HG03521 (cell line): Measurements from ENCODE around the gene P2RX3.
"Not testable (repeated sequence)": the region's sequence is repeated elsewhere in the genome, so short reads cannot be mapped to it uniquely, and the experiment has no call there.

Source experiments
- ATAC-seq: cut with Tn5 transposase; IDR thresholded peaks from one replicate; pipeline ENCODE4 v1.9.1; 2021; ENCODE audit warnings: mild to moderate bottlenecking, moderate library complexity; ENCODE audit not compliant: unreplicated experiment

P2RX3 gene

DNA sequence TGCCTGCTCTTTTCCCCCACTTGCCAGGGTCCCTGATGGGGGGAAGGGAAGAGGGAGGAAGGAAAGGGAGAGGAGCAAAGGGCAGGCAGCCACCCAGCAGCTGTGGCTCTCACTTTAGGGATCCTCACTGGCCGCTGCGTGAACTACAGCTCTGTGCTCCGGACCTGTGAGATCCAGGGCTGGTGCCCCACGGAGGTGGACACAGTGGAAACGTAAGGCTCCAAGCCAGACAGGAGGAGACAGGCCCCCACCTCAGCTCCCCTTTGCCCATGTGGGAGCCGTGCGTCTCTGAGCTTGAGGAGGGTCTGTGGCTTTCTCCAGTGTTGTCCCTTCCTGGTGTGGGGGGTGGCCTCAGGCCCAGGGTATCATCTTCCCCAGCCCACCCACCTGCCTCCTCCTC is 9.9 kb downstream of the P2RX3 start:
- ATAC-seq = no peak

DNA sequence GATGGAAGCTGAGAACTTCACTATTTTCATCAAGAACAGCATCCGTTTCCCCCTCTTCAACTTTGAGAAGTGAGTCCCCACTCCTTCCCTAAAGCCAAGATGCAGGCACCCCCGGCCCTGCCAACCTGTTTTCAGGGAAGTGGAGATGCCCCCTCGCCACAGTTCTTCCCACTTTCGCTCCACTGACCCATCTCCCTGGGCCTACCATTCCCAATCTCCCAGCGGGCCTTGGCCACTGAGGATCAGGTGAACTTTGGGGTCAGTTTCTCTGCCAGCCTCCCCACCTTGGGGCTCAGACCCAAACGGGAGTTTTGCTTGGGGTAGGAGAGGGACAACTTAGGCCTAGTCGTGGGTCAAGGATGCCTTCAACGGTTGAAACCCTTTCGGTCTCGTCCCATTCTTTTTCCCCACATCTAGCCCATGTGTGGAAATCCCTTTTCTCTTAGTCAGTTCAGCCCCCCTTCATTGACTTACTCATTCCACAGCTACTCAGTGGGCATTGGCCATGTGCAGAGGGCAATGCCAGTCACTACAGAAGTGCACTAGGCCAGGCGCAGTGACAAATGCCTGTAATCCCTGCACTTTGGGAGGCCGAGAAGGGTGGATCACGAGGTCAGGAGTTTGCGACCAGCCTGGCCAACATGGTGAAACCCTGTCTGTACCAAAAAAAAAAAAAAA is 10.6 kb downstream of the P2RX3 start:
- ATAC-seq = no peak

DNA sequence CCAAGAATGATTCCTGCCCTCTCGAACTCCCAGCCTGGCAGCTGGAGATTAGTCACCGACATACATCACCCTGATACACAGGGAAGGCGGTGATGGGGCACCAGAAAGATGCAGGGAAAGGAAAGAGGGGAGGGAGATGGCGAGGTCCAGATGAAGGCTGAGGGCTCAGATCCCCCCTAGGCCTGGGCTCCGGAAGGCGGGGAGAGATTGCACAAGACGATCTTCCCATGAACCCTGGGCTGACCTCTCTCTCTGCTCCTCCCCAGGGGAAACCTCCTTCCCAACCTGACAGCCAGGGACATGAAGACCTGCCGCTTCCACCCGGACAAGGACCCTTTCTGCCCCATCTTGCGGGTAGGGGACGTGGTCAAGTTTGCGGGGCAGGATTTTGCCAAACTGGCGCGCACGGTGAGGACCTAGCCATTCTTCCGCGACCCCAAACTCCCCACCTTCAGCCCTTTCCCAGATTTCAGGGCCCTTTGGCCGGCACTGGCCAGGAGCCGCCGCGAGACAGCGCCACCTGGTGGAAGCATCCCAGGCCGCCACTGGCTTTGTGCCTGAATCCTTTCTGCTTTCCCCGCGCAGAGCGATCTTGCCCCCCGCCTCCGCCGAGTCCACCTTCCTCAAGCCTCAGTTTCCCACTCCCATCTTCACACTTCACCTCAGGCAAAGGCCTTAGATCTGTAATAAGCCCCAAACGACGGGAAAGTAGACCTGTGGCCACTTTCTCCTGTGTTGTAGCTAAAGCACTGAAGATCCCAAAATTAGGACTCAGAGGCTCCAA is 11.5 kb downstream of the P2RX3 start:
- ATAC-seq = peak; percentile 50

DNA sequence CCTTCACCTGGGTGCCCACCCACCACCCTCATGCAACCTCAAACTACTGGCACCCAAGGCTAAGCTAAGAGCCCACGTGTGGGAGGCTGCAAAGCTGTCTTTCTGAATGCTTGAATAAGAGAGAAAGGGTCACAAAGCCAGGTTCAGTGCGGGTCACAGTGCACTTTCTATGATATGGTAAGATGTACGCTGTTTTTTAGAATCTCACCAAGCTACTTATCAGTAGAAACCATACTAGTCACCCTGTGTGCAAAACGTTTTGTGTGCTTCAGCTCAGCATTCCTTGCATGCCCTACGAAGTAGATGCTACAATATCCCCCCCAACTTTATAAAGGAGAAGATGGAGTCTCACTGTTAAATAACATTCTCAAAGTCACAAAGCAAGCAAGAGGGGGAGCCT is 14.9 kb downstream of the P2RX3 start:
- ATAC-seq = no peak

DNA sequence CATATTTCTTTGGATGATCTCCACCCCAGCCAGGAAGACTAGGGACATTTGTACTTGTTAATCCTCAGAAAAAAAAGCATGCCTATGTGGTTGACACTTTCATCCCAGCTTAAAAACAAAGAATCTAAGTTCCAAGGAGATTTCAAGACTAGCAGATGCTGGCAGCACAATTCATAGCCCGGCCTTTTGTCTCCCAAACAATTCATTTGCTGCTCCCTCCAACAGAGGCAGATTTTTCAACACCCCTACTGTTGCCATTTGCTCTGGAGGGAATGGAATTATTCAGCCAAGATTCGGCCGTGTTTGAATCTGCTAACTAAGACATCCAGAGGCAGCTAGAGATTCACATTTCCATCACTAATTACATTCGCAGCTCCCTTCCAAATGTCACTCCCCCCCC is 15.3 kb downstream of the P2RX3 start:
- no peak for ATAC-seq

DNA sequence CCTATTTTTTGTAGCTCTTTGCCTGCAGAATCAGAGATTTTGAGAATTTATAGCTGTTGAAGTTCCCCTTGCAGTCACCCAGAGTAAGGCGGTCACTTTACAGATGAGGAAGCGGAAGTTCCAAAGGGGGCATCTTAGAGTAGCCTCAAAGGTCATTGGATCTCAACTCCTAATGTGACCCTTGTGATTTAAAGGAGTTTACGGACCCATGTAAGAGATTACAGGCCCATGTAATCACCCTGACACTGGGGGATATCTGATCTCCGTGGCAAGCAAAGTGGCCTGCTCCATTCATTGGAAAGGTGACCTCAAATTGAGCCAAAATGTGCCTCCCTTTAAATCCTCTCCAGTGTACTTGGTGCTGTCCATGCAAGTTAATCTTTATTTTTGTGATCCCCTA is 15.7 kb downstream of the P2RX3 start:
- ATAC-seq = no peak

DNA sequence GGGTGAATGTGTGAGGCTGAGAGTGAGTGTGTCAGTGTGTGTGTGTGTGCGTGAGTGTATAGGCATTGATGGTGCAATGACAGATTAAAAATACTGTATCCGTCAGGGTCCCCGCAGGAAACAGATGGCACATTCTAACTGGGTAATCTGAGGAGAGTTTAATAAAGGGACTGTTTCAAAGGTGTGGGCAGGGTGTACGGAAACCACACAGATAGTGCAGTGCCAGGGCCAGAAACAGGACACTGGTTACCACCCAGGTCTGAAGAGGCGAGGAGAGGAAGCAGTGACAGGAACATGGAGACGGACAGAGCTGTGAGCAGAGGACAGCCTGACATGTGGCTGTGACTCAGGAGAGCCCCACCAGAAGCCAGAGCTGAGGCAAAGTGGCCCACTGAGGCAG is 16.5 kb downstream of the P2RX3 start:
- ATAC-seq = no peak

DNA sequence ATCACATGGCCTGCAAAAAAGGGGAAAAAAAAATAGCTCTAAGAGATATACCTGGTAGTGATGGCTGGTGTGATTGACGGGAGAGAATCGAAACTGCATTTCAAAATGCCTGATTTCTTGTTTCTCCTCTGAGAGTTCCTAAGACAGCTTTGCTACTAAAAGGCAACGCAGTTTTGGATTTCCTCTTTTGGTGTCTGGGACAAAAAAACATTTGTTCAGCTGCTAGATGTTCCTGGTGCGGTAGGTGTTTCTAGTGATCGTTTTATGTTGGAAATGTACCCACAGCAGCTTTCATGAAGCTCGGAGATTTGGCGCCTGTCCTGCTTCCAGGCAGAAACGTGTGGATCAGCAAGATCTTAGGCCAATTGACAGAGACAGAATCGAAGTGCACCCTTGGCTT is 18.1 kb downstream of the P2RX3 start:
- no peak for ATAC-seq

DNA sequence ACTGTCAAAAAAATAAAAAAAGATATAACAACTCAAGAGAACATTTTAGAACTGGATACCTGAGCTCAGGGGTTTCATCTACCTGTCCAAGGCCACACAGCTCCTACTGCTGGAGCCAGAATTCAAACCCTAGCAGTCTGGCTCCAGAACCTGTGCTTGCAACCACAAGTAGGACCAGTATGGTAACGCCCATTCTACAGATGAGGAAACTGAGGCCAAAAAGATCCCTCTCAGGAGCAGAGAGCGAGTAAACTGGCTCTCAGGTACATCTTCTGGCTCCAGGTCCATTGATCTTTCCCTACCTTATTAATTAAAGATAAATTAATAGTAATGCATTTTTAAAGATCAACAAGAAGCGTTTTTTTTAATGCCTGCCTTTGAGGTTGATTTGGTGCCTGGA is 19.2 kb downstream of the P2RX3 start:
- ATAC-seq = no peak

DNA sequence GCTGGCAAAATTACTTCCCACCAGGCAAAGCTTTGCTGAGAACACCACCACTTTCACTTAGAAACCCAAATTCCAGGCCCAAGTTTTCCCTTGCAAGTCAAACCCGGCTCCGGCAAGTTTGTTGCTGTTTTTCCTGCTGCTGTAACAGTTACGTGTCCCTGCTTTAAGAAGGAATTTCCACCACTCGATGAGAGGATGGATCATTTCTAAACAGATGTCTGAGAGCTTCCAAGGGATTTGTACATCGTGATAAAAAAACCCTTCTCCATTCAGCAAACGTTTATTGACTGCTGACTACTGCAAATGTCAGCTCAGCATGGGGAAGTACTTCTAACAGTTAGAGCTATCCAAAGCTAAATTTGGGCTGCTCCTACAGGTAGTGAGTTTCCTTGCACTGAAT is 19.7 kb downstream of the P2RX3 start:
- ATAC-seq = no peak

DNA sequence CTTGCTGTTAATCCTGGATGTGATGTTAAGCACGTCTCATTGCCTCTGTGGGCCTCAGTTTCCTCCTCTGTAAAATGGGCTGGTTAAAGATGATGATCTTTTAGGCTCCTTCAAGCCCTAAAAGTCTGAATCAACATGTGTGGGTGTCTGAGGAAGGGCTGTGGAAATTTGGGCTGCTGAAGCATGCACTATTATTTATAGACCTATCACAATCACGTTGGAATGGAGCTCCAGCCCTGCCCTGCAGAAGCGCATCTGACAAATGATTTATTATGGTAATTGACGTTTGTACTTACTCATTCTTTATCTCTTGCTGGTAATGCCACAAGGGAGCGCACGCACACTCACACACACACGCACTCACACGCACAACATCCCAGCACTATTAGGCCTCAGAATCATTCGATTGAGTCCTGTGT is 20.4 kb downstream of the P2RX3 start:
- ATAC-seq = no peak

DNA sequence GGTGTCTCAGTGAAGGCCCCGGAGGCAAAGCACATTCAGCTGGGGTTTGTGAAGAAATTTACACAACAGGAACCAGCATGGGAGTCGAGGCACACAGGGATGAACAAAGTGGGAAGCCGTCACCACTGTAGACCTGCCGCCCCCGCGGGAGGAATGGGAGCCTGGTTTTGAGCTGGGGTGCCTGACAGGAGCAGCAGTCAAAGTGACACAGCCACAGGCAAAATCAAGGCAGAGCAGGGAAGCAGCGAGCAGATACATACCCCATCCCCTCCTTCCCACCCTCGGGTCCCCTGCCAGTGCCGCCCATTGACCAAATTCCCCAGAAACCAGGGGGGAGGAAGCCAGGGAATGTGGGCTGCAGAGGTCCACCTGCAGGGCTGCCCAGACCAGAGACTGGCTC is 20.8 kb downstream of the P2RX3 start:
- ATAC-seq = no peak

DNA sequence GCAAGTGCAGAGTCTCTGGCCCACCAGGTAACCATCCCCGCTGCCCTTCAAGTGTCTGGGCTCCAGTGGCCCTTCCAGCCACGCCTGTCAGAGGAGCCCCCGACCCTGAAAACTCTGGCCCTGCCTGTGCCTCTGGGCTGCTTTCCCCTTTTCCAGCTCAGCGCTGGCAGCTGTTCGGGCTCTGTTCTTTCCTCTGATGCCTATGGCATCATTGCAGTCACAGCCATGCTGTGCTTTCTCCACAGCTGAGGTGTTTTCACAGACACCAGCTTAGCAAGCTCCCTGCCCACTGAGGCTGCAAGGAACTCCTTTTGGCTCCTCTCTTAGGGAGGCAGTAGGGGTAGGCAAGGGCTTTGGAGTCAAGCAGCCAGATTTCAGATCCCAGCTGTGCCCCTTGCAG is 21.2 kb downstream of the P2RX3 start:
- no peak for ATAC-seq

DNA sequence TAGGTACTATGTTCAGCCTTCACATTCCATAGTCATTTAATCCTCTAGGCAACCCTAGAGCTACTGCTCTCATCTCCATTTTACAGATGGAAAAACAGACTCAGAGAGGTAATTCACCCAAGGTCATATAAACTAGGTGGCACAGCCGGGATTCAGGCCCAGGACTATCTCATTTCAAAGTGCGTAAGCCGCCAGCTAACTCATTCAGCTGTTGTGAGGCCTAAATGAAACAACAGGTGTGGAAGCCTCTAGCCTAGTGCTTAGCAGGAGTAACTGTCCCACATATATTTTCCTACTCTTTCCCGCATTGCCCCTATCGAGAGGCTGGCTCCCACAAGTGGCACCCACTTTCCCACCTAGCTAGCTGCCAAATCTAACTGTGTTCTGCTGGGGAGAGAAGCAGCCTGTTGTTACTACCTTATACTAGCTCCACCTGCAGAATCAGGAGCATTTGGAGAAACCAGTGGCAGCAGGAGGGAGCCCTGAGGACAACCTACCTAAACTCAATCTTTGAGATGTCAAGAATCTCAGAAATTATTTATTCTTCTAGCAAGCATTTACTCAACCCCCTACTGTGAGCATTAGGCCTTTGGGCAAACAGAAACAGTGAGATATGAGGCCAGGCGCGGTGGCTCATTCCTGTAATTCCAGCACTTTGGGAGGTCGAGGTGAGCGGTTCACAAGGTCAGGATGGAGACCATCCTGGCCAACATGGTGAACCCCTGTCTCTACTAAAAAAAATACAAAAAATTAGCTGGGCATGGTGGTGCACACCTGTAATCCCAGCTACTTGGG is 21.9 kb downstream of the P2RX3 start:
- ATAC-seq = no peak

DNA sequence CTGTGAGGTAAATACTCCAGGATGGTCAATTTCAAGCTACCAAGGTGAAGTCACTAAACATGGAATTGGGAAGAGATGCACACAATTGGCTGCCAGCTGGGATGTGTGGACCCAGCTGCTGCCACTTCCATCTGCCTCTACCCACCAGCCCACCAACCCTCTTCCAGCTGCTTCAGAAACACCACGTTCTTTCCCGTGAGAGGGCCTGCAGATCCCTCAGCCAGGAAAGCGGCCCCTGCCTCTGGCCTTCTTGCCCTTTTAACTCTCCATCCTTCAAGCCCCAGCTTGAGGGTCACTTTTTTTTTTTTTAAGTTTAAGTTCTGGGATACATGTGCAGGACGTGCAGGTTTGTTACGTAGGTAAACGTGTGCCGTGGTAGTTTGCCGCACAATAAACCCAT is 22.8 kb downstream of the P2RX3 start:
- no peak for ATAC-seq

DNA sequence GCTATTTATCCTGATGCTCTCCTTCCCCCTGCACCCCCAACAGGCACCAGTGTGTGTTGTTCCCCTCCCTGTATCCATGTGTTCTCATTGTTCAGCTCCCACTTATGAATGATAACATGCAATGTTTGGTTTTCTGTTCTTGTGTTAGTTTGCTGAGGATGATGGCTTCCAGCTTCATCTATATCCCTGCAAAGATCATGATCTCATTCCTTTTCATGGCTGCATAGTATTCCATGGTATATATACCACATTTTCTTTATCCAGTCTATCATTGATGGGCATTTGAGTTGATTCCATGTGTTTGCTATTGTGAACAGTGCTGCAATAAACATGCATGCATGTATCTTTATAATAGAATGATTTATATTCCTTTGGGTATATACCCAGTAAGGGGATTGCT is 23.3 kb downstream of the P2RX3 start:
- not testable (repeated sequence) for ATAC-seq

DNA sequence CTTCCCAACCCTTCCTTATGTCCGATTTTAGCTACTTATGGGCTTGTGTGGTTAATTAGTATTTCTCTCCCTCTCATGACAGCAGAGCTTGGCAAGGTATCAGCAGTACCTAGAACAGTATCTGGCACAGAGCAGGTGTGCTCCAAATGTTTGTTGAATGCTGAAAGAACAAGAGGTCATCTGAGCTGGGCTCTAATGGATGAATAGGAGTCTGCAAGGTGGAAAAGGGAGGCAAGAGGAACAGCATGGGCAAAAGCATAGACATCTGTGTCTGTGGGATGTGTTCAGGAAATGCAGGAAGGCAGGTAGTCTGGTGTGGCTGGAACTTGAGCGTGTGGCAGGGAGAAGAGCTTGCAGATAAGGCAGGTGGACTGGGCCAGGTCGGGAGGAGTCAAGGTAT is 23.8 kb downstream of the P2RX3 start:
- no peak for ATAC-seq

DNA sequence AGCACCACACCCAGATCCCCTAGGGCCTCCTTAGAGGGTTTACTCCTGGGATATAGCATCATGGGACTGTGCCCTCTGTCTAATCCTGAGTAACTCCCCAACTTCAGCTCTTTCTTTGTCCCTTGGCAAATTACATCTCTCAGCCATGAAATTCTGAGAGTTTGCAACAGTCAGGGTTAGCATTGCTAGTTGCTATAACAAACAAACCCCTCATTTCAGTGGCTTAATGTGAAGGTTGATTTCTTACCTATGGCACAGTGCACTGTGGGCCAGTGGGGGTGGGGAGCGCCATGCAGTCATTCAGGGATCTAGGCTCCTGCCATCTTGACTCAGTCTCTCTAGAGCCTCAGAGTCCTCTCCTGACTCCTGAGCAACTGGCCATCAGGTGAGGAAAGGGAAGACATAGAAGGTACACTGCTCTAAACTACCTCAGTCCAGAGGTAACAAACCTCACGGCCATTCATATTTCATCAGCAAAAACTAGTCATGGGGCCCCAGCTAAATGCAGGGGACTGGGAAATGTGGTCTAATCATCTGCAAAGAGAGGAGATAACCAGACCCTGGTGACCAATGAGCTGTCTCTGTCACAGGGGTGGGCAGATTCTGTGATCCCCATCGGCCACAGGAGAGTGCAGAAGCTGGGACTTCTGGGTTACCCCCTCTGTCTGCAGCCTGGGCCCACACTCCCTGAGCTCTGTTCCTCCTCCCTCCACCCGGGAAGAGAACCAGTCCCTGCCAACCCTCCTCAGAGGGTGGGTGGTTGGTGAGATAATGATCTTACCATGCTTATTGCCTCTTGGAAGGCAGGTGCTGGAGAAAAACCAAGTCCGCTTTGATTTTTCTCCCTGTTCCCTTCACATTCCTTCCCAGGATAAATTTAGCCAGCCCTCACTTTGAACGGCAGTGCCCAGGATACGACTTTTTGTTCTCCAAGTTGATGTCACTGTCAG is 25.3 kb downstream of the P2RX3 start:
- ATAC-seq = no peak

DNA sequence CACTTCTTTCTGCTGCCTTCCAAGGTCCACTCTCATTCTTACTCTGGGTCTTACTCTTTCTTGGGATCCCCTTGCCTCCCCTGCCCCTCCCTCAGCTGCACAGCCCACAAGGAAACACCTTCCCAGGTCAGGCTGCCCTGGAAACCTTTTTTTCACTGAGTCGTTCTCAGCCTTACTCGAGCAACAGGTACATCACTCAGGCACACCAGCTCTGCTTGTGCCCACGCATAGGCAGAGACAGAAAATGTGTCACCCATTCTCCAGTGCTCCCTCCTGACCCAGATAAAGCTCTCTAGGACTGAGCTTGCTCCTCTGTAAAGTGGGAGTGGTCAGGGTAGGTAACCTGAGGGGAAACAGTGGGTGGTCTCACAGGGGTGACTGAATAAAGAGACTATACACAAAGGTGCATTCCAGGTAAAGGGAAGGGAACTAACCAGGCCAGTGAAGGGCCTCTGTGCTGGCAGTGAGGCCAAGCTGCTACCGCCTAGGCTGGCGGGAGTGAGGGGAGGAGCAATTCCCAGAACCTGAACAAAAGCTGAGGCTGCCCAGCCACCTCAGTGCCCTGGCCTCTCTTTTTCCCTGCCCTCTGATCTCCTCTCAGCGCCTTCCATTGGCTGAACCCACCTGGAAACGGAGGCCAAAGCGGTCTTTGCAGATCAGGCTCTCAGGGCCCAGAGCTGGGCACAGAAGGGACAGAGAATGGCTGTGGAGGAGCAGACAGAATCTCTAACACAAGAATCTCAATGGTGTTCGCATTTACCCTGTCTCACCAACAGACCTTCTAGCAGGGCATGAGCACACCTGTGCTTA is 26.9 kb downstream of the P2RX3 start:
- ATAC-seq = no peak
